HepG2 (cell line): ENCODE results near the gene RAB3B. TPM values are rescaled to one million over a fixed set of nuclear protein-coding genes. Genes with fewer than 3 reads are reported as not detected.

Experiments
- ATAC-seq: fragments of 200-7000 bp; cut with Tn5 transposase; 3 replicates; pipeline ENCODE4 v1.9.1; 2020; ENCODE audit warnings: mild to moderate bottlenecking, moderate library complexity
- BruUV-seq: library from RNA; stranded (reverse); fragments of 400-500 nt; replicated peaks from 2 replicates; lab custom pipeline; 2021; lab: Mats Ljungman, UMichigan
- CTCF ChIA-PET: fragments of 300-600 bp; formaldehyde crosslinking; extraction: SDS; loops from one replicate; lab custom pipeline; 2021; ENCODE audit warnings: low total read pairs, inconsistent platforms, low intra/inter-chr PET ratio; lab: Yijun Ruan, JAX
- POLR2A ChIA-PET: fragments of 350-600 bp; sonication (Branson Sonifier 250); formaldehyde crosslinking; loops from one replicate; lab custom pipeline; 2020; ENCODE audit warnings: antibody characterized with exemption, inconsistent platforms; lab: Yijun Ruan, JAX
- DNase-seq: peaks from one replicate; pipeline ENCODE4 v3.0.0-alpha.2; 2015; ENCODE audit warnings: low spot score
- FAIRE-seq: peaks from 3 replicates; lab custom pipeline; 2011; peaks lifted over from hg19 to GRCh38; lab: Jason Lieb, UNC
- H2AFZ ChIP-seq: one replicate; pipeline ENCODE4 v1.6.1; 2011; ENCODE audit warnings: low read length, inconsistent platforms
- H3K27ac ChIP-seq: fragments of 300-600 bp; 3 replicates; pipeline ENCODE4 v1.8.0; 2011; ENCODE audit warnings: mixed run types, mild to moderate bottlenecking, mixed read lengths, low read length, inconsistent platforms; ENCODE audit not compliant: insufficient read depth; ENCODE audit errors: extremely low read length
- H3K27me3 ChIP-seq, 2 experiments: fragments of 200-600 bp in 1 of 2; 2 replicates in 1 of 2; 3 replicates in 1 of 2; pipeline versions ENCODE4 v1.6.0 to v1.8.0; 2011; ENCODE audit warnings: low read length in 2 of 2, mild to moderate bottlenecking in 2 of 2, moderate library complexity in 2 of 2, inconsistent platforms in 1 of 2; ENCODE audit not compliant: insufficient read depth in 2 of 2, control insufficient read depth in 1 of 2
- H3K36me3 ChIP-seq, 2 experiments: fragments of 200-600 bp in 1 of 2; replicated peaks in 1 of 2; 2 replicates in 1 of 2; 3 replicates in 1 of 2; pipeline versions ENCODE4 v1.5.1 to v1.8.0; 2011; ENCODE audit warnings: low read length in 2 of 2, inconsistent platforms in 1 of 2; ENCODE audit not compliant: insufficient read depth in 2 of 2, control insufficient read depth in 1 of 2
- H3K4me1 ChIP-seq: 2 replicates; pipeline ENCODE4 v1.5.1; 2012; ENCODE audit warnings: low read length, inconsistent platforms; ENCODE audit not compliant: insufficient read depth
- H3K4me2 ChIP-seq: 2 replicates; pipeline ENCODE4 v1.6.0; 2011; ENCODE audit warnings: low read depth, low read length, inconsistent platforms
- H3K4me3 ChIP-seq, 3 experiments: fragments of 200-600 bp in 1 of 3; sonication (generic), shearing (Covaris generic) in 1 of 3; replicated peaks in 1 of 3; 2 replicates each; pipeline ENCODE4 v1.5.1; 2011 to 2016; ENCODE audit warnings: low read length in 3 of 3, inconsistent platforms in 2 of 3, low read depth in 2 of 3, mild to moderate bottlenecking in 2 of 3, control low read depth in 1 of 3, mixed read lengths in 1 of 3; ENCODE audit not compliant: insufficient read depth in 1 of 3
- H3K79me2 ChIP-seq: one replicate; pipeline ENCODE4 v1.6.1; 2011; ENCODE audit warnings: low read length, inconsistent platforms; ENCODE audit not compliant: insufficient read depth
- H3K9ac ChIP-seq: 2 replicates; pipeline ENCODE4 v1.6.0; 2011; ENCODE audit warnings: mild to moderate bottlenecking, low read depth, low read length, inconsistent platforms; ENCODE audit not compliant: insufficient read depth
- H3K9me3 ChIP-seq: 2 replicates; pipeline ENCODE4 v1.5.1; 2012; ENCODE audit warnings: mild to moderate bottlenecking, low read length
- H4K20me1 ChIP-seq: 2 replicates; pipeline ENCODE4 v1.6.0; 2011; ENCODE audit warnings: inconsistent platforms, mild to moderate bottlenecking, low read length, moderate library complexity; ENCODE audit not compliant: insufficient read depth
- BCLAF1 ChIP-seq: fragments of 450-650 bp; IDR thresholded peaks from 2 replicates; pipeline ENCODE4 v1.6.1; 2017; ENCODE audit warnings: mild to moderate bottlenecking
- CTCF ChIP-seq: sonication (generic); formaldehyde crosslinking; IDR thresholded peaks from 2 replicates; pipeline ENCODE4 v1.5.0; 2020; ENCODE audit warnings: mild to moderate bottlenecking, missing genetic modification reagents, moderate library complexity
- MAFF ChIP-seq: IDR thresholded peaks from 2 replicates; pipeline ENCODE4 v1.6.1; 2011; ENCODE audit warnings: low read depth, low read length, improper control_type of control experiment
- PLSCR1 ChIP-seq: sonication (generic); formaldehyde crosslinking; IDR thresholded peaks from 2 replicates; pipeline ENCODE4 v1.5.0; 2020; ENCODE audit warnings: missing genetic modification reagents, mild to moderate bottlenecking, borderline replicate concordance
- RAD21 ChIP-seq: fragments of 450-650 bp; formaldehyde crosslinking; IDR thresholded peaks from 2 replicates; pipeline ENCODE4 v1.5.0; 2020; ENCODE audit warnings: mild to moderate bottlenecking
- SATB2 ChIP-seq: sonication (generic); formaldehyde crosslinking; IDR thresholded peaks from 2 replicates; pipeline ENCODE4 v1.5.0; 2020; ENCODE audit warnings: missing genetic modification reagents
- SOX5 ChIP-seq: IDR thresholded peaks from 2 replicates; pipeline ENCODE4 v1.6.1; 2016; ENCODE audit warnings: borderline replicate concordance
- TBX2 ChIP-seq: sonication (generic); formaldehyde crosslinking; IDR thresholded peaks from 2 replicates; pipeline ENCODE4 v1.5.0; 2020; ENCODE audit warnings: missing genetic modification reagents, mild to moderate bottlenecking, borderline replicate concordance
- TEAD2 ChIP-seq: sonication (generic); formaldehyde crosslinking; IDR thresholded peaks from 2 replicates; pipeline ENCODE4 v1.9.0; 2021; ENCODE audit warnings: missing genetic modification reagents
- TFDP2 ChIP-seq: sonication (generic); formaldehyde crosslinking; IDR thresholded peaks from 2 replicates; pipeline ENCODE4 v1.4.0; 2020; ENCODE audit warnings: missing genetic modification reagents
- ZFP91 ChIP-seq: sonication (generic); formaldehyde crosslinking; IDR thresholded peaks from 2 replicates; pipeline ENCODE4 v1.9.0; 2022; ENCODE audit warnings: missing genetic modification reagents, mild to moderate bottlenecking, borderline replicate concordance
- ZNF205 ChIP-seq: IDR thresholded peaks from 2 replicates; pipeline ENCODE4 v1.6.1; 2018; ENCODE audit warnings: missing biosample characterization, missing genetic modification reagents
- ZNF30 ChIP-seq: sonication (generic); formaldehyde crosslinking; IDR thresholded peaks from 2 replicates; pipeline ENCODE4 v1.5.0; 2020; ENCODE audit warnings: mild to moderate bottlenecking, missing genetic modification reagents
- ZNF562 ChIP-seq: sonication (generic); formaldehyde crosslinking; IDR thresholded peaks from 2 replicates; pipeline ENCODE4 v1.8.0; 2022; ENCODE audit warnings: missing genetic modification reagents, borderline replicate concordance
- ZNF737 ChIP-seq: sonication (generic); formaldehyde crosslinking; IDR thresholded peaks from 2 replicates; pipeline ENCODE4 v1.5.0; 2020; ENCODE audit warnings: missing genetic modification reagents, mild to moderate bottlenecking, borderline replicate concordance
- in situ Hi-C: cut with HindIII; loops from 2 replicates; pipeline ENCODE4 v1.10.0; 2017; ENCODE audit warnings: low pct_unique_long_range_greater_than_20kb; ENCODE audit not compliant: extremely low pct_ligation_motif_present
- intact Hi-C: fragments of 100-400 bp; cut with micrococcal nuclease; formaldehyde crosslinking; loops from one replicate; pipeline ENCODE4 v1.10.0; 2022; ENCODE audit not compliant: unreplicated experiment
- polyA plus RNA-seq, 8 experiments: library from polyadenylated mRNA; depleted of rRNA in 3 of 8; stranded (reverse) in 7 of 8; unstranded in 1 of 8; fragments of >200 nt; fragmentation: Illumina TruSeq in 4 of 8; extraction: Trizol in 4 of 8; gene quantifications; 2 replicates each; pipeline versions ENCODE4 v1.2.1 to v1.2.3, GENCODE V29; 2011 to 2016; ENCODE audit warnings: low read depth in 4 of 8, missing spikeins in 1 of 8, mixed read lengths in 1 of 8; ENCODE audit not compliant: insufficient read depth in 1 of 8
- total RNA-seq, 5 experiments: library from RNA; depleted of rRNA; stranded (reverse); fragments of >200 nt; fragmentation: Illumina TruSeq; extraction: Trizol; gene quantifications; 2 replicates each; pipeline ENCODE4 v1.2.3, GENCODE V29; 2016; ENCODE audit warnings: low read depth in 1 of 5

Gene RAB3B
- total and polyA plus RNA-seq, 2 of the 13 experiments (the other 11 are each of a cell fraction or from before 2014, with no cell fraction given) = 1.0 to 1.2 TPM

- TF ChIP-seq BCLAF1 (no peak), ZNF30 (no peak), MAFF (no peak)
Observed at GRCh38 chr1:51989582-51990477, 670 bp downstream of the RAB3B start (continued).

GRCh38 chr1:51988254-51988653, 2.2 kb downstream of the RAB3B start:
- in situ Hi-C loops = no loop called here
- CTCF ChIA-PET = no interaction called here
- no peak for TF ChIP-seq ZNF205 (CRISPR knock-in tag)
- TF ChIP-seq ZFP91 (CRISPR knock-in tag) = no peak
- TF ChIP-seq TEAD2 = no peak
- TF ChIP-seq ZNF737 (CRISPR knock-in tag) = no peak
- no peak for TF ChIP-seq SOX5 (CRISPR knock-in tag)
- no peak for TF ChIP-seq PLSCR1 (CRISPR knock-in tag)
- TF ChIP-seq RAD21 (CRISPR knock-in tag) = no peak
- no peak for TF ChIP-seq TFDP2 (CRISPR knock-in tag)
- TF ChIP-seq SATB2 = no peak
- no peak for TF ChIP-seq TBX2 (CRISPR knock-in tag)
- TF ChIP-seq ZNF562 (CRISPR knock-in tag) = no peak
- TF ChIP-seq CTCF (CRISPR knock-in tag) = no peak

More at GRCh38 chr1:51988254-51988653, 2.2 kb downstream of the RAB3B start:
- Histone ChIP-seq H2AFZ (no peak overlapping the region), H4K20me1 (no peaks in the 10 kb centered on the region), H3K4me3 (no peak overlapping the region), H3K4me2 (no peak overlapping the region), H3K9me3 (no peaks in the 10 kb centered on the region), H3K36me3 (no peaks in the 10 kb centered on the region), H3K27ac (no peak overlapping the region), H3K4me1 (peaks cover 5% of the 10 kb centered on the region), H3K9ac (no peak overlapping the region), H3K27me3 (peaks cover 2 to 35% of the 10 kb centered on the region in 2 experiments; a peak in 3 of 5 replicates), H3K79me2 (no peaks in the 10 kb centered on the region)
- BruUV-seq = no TSS peak
- FAIRE-seq (no peak), DNase-seq (no peak), ATAC-seq (no peak)
- intact Hi-C loops = no loop called here
- POLR2A ChIA-PET = no interaction called here
